ENCODE results near the gene SH3BP5. TPM values are rescaled to one million over a fixed set of nuclear protein-coding genes. Genes with fewer than 3 reads are reported as not detected.
A peak's percentile ranks its signal among the peaks of the same experiment; 100 is the strongest.

Gene SH3BP5
- total RNA-seq, 1 donor from 2014 or later: 7.7 TPM

- H3K4me3 ChIP-seq (ENCODE audit: low read depth, low read length): no peak overlapping the region
- TF ChIP-seq, protein P1, sequence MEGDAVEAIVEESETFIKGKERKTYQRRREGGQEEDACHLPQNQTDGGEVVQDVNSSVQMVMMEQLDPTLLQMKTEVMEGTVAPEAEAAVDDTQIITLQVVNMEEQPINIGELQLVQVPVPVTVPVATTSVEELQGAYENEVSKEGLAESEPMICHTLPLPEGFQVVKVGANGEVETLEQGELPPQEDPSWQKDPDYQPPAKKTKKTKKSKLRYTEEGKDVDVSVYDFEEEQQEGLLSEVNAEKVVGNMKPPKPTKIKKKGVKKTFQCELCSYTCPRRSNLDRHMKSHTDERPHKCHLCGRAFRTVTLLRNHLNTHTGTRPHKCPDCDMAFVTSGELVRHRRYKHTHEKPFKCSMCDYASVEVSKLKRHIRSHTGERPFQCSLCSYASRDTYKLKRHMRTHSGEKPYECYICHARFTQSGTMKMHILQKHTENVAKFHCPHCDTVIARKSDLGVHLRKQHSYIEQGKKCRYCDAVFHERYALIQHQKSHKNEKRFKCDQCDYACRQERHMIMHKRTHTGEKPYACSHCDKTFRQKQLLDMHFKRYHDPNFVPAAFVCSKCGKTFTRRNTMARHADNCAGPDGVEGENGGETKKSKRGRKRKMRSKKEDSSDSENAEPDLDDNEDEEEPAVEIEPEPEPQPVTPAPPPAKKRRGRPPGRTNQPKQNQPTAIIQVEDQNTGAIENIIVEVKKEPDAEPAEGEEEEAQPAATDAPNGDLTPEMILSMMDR (conservative IDR thresholded peaks at IDR 0.05; ENCODE audit: low read depth, low read length): no peak
- no peak for DNase-seq (ENCODE audit: low read depth)
Observed at GRCh38 chr3:15272426-15273196, 59.8 kb downstream of the SH3BP5 start.

DNA sequence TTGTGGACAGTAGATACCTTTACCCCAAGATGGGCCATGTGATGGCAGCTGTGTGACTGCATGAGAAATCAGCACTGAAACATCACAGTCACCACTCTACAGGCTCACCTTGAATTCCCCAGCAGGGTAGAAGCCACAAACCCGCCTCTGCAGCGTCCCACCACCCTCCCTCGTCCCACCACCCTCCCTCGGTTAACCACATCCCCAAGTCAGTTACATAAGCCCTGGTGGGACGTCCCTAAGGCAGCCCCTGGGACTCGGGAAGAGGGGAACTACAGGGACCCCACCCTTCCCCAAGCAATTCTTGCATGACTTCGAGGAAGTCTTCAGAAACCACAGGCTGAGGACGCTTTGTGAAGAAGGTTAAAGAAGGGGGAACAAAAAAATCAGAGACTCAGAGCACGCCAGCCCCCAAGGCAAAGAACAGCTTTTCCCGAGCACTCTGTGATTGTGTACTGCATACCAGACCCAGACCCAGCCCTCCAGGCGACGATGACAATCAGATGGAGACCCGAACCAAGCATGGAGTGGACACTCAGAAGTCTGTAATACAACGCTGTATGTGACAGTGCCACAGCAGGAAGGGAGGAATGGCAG lies 60.5 kb downstream of the SH3BP5 start:
- H3K4me3 ChIP-seq (ENCODE audit: low read depth, low read length): no peak overlapping the region
- TF ChIP-seq, protein P1 (conservative IDR thresholded peaks at IDR 0.05; ENCODE audit: low read depth, low read length): no peak

GRCh38 chr3:15271030-15271429 lies 61.4 kb downstream of the SH3BP5 start:
- TF ChIP-seq, protein P1 (conservative IDR thresholded peaks at IDR 0.05; ENCODE audit: low read depth, low read length): no peak
- H3K4me3 ChIP-seq (ENCODE audit: low read depth, low read length): no peak overlapping the region
- DNase-seq (ENCODE audit: low read depth): no peak

More for the DNA sequence above, 60.5 kb downstream of the SH3BP5 start:
- DNase-seq (ENCODE audit: low read depth): no peak

- H3K4me3 ChIP-seq (ENCODE audit: low read depth, low read length): no peak overlapping the region
- TF ChIP-seq, protein P1 (conservative IDR thresholded peaks at IDR 0.05; ENCODE audit: low read depth, low read length): no peak
Observed at GRCh38 chr3:15269091-15269989, 63.0 kb downstream of the SH3BP5 start.

GRCh38 chr3:15268033-15268631 lies 64.3 kb downstream of the SH3BP5 start:
- TF ChIP-seq, protein P1 (conservative IDR thresholded peaks at IDR 0.05; ENCODE audit: low read depth, low read length): peak; percentile 99
- H3K4me3 ChIP-seq (ENCODE audit: low read depth, low read length): no peak overlapping the region
- peak; percentile 18 for DNase-seq (ENCODE audit: low read depth)

More at GRCh38 chr3:15269091-15269989, 63.0 kb downstream of the SH3BP5 start:
- peak; percentile 25 for DNase-seq (ENCODE audit: low read depth)

DNA sequence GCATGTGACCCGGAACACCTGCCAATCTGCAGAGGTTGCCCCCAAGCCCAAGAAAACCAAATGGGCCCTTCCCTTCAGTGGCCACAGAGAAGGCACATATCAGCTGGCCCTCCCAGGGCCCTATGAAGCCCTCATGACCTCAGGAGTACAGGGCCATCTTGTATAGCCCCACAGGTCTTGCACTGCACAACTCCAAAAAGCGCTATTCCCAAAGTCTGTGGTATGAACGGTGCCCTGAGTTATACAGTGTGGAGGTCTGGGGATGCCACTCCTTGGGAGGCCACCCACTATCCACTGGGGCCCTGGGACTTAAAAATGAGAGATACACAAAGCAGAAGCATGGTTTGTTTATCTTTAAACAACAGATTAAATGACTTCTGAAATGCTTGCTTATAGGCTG lies 64.9 kb downstream of the SH3BP5 start:
- DNase-seq (ENCODE audit: low read depth): no peak
- no peak overlapping the region for H3K4me3 ChIP-seq (ENCODE audit: low read depth, low read length)
- TF ChIP-seq, protein P1 (conservative IDR thresholded peaks at IDR 0.05; ENCODE audit: low read depth, low read length): no peak

All from epithelial cell of proximal tubule (primary cell).